ENCODE measurements around the gene ZNF488. TPM values are rescaled to one million over a fixed set of nuclear protein-coding genes. Genes with fewer than 3 reads are reported as not detected.

The ZNF488 gene
- total RNA-seq, 1 donor from 2014 or later, result 0.19 TPM

DNA sequence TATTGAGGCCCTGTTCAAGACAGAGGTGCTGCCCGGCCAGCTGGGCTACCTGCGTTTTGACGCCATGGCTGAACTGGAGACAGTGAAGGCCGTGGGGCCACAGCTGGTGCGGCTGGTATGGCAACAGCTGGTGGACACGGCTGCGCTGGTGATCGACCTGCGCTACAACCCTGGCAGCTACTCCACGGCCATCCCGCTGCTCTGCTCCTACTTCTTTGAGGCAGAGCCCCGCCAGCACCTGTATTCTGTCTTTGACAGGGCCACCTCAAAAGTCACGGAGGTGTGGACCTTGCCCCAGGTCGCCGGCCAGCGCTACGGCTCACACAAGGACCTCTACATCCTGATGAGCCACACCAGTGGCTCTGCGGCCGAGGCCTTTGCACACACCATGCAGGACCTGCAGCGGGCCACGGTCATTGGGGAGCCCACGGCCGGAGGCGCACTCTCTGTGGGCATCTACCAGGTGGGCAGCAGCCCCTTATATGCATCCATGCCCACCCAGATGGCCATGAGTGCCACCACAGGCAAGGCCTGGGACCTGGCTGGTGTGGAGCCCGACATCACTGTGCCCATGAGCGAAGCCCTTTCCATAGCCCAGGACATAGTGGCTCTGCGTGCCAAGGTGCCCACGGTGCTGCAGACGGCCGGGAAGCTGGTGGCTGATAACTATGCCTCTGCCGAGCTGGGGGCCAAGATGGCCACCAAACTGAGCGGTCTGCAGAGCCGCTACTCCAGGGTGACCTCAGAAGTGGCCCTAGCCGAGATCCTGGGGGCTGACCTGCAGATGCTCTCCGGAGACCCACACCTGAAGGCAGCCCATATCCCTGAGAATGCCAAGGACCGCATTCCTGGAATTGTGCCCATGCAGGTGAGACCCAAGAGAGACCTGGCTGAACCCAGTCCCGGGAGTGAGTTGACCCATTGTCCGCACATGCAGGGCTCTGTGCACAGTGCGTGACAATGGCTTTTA, 33.1 kb downstream of the ZNF488 start:
- no peak for DNase-seq (ENCODE audit: low read depth)

- no peak for DNase-seq (ENCODE audit: low read depth)
Measured at GRCh38 chr10:47349941-47350371, 34.1 kb downstream of the ZNF488 start.

GRCh38 chr10:47349516-47349915, 34.6 kb downstream of the ZNF488 start:
- DNase-seq (ENCODE audit: low read depth), result no peak

- DNase-seq (ENCODE audit: low read depth), result no peak
Measured at GRCh38 chr10:47348661-47349470, 35.2 kb downstream of the ZNF488 start.

DNA sequence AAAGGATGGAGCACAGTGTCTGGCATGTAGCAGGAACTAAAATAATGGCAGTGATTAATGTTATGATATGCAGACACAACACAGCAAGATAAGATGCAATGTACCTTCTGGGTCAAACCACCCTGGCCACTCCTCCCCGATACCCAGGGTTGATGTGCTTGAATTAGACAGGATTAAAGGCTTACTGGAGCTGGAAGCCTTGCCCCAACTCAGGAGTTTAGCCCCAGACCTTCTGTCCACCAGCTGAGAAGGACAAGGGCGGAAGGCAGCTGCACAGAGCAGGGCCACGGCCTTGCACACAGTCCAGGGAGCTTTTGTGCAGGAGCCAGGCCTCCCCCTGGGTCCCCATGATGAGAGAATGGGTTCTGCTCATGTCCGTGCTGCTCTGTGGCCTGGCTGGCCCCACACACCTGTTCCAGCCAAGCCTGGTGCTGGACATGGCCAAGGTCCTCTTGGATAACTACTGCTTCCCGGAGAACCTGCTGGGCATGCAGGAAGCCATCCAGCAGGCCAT, 35.9 kb downstream of the ZNF488 start, which contains the start of gene RBP3:
RBP3 (plus strand) TSS at position 226 of the 514 bp plus-strand sequence; CDS start at position 348, 122 bp downstream.
- no peak for DNase-seq (ENCODE audit: low read depth)

DNA sequence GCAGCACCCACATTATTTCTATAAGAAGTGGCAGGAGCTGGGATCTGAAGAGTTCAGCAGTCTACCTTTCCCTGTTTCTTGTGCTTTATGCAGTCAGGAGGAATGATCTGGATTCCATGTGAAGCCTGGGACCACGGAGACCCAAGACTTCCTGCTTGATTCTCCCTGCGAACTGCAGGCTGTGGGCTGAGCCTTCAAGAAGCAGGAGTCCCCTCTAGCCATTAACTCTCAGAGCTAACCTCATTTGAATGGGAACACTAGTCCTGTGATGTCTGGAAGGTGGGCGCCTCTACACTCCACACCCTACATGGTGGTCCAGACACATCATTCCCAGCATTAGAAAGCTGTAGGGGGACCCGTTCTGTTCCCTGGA, 36.8 kb downstream of the ZNF488 start:
- no peak for DNase-seq (ENCODE audit: low read depth)

DNA sequence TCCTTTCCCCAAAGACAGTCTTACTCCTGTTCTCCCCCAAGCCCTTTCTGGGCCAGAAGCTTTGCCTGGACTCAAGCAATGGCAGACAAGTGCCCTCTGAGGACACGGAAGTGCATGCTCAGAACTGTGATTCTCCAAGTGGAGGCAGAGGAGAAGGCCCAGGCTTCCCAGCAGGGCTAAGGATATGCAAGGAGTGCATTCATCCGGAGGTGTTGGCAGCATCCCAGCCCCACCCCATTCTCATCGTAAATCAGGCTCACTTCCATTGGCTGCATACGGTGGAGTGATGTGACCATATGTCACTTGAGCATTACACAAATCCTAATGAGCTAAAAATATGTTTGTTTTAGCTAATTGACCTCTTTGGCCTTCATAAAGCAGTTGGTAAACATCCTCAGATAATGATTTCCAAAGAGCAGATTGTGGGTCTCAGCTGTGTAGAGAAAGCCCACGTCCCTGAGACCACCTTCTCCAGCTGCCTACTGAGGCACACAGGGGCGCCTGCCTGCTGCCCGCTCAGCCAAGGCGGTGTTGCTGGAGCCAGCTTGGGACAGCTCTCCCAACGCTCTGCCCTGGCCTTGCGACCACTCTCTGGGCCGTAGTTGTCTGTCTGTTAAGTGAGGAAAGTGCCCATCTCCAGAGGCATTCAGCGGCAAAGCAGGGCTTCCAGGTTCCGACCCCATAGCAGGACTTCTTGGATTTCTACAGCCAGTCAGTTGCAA, 37.4 kb downstream of the ZNF488 start:
- DNase-seq (ENCODE audit: low read depth), result no peak

DNA sequence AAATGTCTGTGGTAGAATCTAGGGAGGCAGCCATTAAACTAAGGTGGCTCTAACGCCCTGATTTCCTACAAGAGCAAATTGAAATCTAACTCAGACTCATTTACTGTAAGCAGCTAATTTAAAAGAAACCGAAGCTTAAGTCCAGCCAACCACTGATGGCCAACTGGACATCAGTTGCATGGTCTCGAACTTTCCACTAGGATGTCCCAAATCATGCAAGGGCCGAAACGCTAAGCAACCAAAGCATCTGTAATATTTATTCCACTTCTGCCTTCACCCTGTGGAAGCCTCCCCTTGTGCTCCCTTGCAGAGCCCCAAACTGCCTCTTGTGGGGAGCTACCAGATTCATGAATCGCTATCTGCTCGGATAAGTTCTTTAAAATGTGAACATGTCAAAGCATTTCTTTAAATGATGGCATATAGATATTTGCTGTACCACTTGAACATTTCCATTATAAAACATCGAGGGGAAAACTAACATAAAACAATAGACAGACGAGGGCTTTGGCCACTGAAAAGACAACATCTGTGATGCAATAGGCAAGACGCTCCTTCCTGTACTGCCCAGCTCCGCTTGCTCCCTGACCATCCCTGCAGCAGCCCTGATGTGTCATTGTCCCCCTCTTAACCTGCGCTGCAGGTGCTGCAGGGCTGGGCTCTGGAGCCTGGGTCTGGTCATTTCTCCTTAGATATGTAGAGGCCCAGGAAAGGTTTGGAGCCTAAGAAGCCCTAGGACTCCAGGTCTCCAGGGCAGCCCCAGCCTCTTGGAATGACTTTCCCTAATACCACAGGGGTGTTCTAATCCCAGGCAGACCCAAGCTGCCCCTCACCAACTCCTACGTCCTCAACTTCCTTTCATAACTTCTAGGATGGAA, 38.9 kb downstream of the ZNF488 start:
- DNase-seq (ENCODE audit: low read depth), result no peak

DNA sequence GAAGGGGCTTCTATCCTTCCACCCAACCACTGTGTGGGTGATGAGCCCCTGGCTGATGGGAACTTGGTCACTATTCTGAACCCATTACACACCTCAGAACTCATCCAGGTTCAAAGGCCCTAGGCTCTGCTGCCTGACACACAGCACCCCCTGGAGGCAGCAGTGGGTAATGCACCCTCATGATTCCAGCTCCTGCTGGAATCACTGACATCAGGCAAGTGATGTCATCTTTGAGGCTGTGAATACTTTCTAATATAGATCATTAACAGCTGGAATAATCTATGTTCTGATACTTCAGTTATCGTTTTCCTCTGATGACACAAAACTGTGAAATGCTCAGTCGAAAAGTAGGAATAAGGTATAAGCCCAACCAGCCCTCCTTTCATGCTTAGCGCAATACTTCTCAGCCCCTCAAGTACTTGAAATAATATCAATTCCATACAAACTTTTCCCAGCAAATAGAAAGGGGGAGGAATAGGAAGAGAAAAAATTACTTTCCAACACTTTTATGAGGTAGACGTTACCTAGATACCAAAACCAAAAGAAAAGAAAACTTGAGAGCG, 43.4 kb downstream of the ZNF488 start:
- peak; percentile 40 for DNase-seq (ENCODE audit: low read depth)

DNA sequence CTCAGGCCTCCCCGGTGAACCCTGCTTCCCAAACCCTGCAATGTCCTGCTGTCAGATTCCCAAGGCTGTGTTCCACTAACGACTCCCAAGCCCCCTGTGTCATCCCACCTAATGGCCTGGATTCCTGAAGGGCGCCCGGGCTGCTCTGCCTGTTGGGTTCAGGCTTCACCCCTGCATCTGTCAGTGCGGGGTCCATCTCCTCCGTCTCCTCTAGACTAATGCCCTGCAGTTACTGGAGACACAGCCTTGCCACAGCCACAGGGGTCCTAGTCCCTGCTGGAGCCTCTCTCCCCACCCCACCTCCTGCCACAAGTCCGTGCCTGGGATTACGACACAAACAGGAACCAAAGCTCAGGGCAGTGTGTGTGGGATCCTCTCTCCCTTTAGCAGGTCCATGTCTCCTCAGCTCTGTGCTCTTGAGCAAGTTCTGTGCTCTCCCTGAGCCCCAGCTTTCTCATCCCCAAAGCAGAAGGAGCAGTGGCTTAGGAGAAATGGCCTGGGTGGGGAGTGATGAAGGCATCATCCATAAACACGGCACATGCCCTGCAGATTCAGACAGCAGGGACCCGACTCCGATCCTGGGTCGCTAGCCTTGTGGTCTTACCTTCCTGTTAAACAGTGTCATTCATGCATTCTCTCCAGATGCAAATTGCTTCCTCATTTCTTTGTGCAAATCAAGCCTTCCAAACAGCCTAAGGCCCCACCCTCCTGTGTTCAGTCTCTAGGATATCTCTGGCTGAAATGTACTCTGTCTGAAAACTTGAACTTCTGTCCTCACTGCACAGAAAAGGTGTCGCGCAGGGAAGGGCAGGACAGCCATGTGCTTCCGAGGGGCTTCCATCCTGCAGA, 44.1 kb downstream of the ZNF488 start:
- no peak for DNase-seq (ENCODE audit: low read depth)

GRCh38 chr10:47339186-47339735, 44.8 kb downstream of the ZNF488 start:
- DNase-seq (ENCODE audit: low read depth), result no peak

- DNase-seq (ENCODE audit: low read depth), result no peak
Measured at GRCh38 chr10:47337310-47337709, 46.8 kb downstream of the ZNF488 start.

DNA sequence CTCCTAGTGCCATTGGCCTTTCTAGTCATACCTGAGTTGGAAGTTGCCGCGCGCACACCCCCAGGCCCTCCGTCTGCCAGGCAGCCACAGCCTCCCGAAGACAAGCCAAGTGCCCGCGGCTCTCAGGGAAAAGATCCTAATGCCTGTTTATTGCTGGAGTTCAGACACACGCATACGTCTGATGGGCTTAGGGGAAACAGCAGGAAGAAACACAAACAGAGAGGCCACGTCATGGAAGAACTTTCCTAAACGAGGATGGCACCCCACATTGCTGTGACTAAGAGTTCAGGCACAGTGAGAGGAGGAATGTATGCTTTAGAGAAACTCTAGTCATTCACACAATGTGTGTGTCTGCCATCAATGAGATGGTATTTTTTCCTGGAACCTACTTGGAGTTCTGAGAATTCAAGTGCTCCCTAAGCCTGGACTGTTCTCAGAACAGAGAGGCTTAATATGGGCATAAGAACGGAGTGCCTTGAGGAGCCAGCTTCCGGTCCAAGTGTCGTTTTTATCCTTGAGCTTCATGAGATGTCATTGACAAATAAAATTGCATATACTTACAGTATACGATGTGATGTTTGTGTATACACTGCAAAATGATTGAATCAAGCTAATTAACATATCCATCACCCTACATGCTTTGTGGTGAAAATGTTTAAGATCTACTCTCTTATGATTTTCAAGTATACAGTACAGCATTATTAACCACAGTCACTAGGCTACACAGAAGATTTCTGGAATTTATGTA, 47.5 kb downstream of the ZNF488 start:
- no peak for DNase-seq (ENCODE audit: low read depth)

DNA sequence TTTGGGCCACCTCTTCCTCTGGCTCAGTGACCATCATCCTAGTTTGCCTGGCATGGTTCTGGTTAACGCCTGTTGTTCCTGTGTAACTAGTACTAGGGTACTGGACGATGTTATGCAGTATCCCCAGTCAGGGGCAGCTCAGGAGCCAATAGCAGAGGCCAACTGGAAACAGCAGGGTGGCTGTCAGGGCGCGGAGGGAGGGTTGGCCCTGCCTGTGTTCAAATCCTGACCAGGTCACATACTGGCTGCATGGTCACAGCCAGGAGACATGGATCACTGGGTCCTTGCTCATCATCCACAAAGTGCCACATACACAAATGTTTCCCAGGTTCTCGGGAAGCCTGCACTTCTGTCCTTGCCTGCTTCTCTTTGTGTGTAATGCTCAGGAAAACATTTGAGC, 48.2 kb downstream of the ZNF488 start:
- no peak for DNase-seq (ENCODE audit: low read depth)

DNA sequence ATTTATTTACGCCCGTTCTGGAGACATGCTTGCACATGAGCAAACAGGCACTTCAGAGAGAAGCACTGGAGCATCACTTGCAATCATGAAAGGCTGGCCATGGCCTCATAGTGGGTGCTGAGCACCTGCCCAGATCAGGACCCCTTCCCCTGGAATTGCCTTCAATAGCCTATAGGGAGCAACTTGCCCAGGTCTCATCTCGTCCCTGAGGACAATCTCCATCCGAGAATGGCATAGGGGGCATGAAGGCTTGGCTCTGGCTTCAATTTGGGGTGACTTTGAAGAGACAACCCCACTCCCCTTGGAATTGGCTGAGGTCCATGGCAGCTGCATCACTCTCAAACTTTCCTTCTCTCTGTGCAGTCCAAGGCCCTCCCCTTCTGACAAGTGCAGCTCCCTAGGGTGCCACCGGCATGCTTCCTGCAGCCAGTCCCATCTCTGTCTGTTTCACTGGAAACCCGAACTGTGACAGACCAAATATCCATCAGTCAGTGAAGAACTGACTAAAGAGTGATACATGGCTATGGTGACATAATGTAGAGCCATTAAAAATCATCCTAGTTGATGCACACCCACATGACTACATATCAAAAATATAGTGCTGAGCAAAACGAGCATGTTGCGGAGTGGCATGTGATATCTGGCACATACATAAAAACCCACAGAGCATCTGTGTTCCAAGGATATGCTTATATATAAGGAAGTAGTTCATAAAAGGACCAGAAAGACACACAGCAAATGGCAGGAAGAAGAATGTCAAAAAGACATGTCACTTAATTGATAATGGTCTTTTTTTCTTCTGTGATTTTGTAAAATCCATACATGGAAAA, 49.4 kb downstream of the ZNF488 start:
- DNase-seq (ENCODE audit: low read depth), result no peak

DNA sequence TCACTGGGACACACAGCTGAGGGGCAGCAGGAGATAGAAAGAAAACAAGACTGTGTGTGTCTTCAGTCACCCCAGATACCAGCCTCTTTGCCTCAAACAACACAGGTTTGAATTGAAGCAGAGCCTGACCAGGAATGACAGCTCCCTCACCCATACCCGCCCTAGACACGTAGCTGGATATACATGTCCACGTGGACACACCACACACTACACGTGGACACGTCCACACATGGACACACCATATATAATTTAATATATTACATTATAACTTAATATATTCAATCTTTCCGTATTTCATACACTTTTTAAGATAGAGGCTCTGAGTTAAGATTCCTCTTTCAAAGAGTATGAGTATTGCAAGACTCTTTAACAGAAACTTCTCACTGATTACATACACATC, 50.6 kb downstream of the ZNF488 start:
- no peak for DNase-seq (ENCODE audit: low read depth)

- peak; percentile 57 for DNase-seq (ENCODE audit: low read depth)
Measured at GRCh38 chr10:47332946-47333345, 51.1 kb downstream of the ZNF488 start.
